Activated CD4-positive, alpha-beta T cell treated with anti-CD3 and anti-CD28 coated beads, Interleukin-2, amount 50 U/mL, for 16 hours (primary cell): Measurements from ENCODE around the gene ENO3.

ENCODE experiments used
- DNase-seq: peaks from one replicate; pipeline ENCODE4 v3.0.0-alpha.2; 2020

ENO3 gene

DNA sequence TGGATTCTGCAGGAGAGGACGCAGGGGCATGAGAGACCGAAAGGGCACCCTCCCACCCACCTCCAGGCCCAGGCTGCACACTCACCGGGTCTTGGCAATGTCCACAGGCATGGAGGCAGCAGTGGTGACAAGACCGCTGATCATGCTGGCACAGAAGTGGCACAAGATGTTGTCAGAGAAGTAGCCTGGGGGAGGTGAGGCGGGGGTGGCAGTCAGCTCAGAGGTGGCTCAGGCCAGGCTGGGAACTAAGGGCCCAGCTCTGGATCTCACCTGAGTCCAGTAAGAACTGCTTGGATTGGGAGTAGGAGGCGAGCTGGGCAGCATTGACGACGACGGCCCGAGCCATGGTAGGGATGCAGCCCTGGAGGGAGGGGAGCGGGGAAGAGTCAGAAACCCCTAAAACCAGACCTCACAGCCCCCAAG is 12.8 kb upstream of the ENO3 start:
- DNase-seq = no peak

DNA sequence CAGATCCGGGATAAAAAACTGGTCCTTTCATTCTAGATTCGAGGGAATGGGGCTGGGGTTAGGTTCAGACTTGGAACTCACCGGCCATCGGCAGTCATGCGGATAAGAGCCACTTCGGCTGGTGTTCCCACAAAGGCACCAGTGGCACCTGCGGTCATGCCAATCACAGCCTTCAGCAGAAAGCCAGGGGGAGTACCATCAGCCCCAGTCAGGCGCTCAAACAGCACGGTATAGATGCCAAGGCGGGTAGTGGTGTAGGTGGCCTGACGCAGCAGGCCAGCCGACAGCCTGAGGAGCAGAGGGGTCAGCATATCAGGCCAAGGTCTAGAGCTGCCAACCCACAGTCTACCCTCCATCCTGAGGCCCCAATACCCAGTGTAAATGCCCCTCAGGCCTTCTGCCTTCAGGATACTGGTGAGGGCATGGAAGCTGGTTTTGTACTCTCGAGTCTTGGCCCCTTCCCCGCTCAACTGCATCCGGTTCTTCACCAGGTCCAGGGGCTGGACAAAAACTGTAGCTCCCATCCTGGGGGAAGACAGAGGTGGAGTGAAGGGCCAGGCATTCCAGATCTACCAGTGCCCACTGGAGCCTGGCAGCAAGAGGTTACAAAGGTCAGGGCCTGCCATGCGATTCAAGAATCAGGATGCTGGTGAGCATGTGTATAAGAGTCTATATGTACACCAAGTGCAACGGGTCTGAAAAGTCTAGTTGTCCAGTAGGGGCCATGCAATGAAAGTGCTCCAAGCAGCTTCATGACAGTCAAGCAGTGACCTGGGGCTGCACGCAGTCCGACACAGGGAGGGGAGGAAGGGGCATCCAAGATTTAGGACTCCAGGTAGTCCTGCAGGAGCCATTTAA is 12.0 kb upstream of the ENO3 start:
- no peak for DNase-seq

DNA sequence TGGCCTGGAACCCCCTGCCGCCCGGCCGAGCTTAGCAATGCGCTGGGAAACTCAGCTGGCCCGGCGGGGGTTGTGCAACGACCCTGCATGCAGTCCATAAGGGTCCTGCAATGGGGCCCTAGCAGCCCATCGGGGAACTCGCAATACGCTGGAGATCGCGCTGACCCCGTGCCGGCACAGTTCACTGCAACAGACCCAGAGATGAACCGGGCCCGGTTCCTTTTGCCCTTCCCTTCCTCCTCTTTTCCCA is 11.4 kb upstream of the ENO3 start:
- no peak for DNase-seq

DNA sequence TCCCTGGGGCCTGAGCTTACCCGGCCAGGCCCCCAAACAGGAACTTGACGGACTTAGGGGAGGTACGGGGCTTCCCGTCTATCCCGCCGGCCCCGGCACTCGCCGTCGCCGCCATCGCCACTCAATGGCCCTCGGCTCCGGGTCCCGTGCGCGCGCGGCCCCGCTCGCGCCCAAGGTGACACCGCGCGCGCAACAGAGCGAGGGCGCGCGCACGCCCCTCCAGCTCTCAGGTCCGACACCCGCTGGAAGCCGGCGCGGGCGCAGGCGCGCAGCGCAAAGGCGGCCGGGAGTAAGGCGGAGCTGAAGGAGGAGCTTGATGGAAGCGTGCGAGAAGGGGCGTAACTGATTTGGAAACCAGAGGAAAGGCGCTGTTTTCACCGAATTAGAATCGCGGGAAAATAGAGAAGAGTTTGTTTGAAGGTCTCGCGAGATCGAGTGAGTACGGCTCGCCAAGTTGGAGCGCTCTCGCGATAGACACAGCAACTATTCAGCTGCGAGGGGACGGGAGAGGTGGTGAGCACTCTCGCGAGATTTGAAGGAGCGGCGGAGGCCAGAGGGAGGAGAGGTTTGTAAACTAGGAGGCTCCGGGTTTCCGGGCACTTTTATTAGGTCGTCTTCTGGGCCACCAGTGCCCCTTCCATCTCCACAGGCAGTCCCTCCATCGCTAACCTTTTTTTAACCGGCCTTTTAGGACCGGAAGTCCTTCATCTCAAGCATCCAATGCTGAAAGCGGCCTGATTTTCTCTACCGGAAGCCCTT is 10.9 kb upstream of the ENO3 start, which contains the start of the genes RNF167 and SLC25A11:
Gene RNF167 (plus strand): TSS at position 473 of the 759 bp plus-strand sequence. CDS start 642 bp downstream, outside the sequence.
Gene SLC25A11 (minus strand): TSS at position 251 of the 759 bp plus-strand sequence. CDS start 136 bp downstream, at position 115.
- DNase-seq = peak; percentile 99

DNA sequence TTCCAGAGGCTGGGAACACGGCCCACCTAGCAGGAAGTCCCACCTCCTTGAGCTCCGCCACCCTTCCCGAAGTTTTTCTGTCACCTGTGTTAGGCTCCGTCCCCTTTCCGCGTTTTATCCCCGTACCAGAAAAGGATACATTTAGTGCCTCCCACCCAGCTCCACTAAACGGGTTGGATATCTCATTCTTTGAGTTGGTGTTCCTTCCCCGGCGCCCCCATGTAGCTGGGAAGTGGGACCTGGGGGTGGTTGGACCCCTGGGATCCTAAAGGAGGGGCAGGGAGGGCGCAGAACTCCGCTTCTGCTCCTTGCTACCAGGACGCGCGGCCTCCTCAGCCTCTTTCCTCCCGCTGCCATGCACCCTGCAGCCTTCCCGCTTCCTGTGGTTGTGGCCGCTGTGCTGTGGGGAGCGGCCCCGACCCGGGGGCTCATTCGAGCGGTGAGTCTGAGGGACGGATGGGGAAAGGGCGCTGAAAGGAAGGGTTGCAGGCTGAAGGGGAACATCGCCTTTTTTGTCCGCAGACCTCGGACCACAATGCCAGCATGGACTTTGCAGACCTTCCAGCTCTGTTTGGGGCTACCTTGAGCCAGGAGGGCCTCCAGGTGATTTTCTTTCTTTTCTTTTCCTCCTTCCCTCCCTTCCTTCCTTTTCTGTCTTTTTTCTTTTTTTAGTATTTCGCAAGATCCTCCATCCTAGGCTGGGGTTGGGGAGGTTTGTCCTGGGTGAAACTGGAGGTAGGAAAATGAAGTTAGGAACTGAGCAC is 10.2 kb upstream of the ENO3 start:
- peak; percentile 62 for DNase-seq

DNA sequence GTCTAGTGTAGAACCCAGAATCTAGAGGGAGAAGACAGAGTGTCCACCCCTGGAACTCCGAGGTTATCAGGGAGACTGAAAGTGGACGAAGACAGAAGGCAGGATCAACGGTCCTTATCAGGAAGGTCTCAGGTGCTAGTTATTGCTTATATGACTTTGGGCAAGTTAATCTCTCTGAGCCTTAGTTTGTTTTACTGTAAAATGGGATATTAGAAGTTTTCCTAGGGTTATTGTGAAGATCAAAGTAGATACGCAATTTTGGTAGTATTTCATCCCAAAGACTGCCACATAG is 9.7 kb upstream of the ENO3 start:
- no peak for DNase-seq

DNA sequence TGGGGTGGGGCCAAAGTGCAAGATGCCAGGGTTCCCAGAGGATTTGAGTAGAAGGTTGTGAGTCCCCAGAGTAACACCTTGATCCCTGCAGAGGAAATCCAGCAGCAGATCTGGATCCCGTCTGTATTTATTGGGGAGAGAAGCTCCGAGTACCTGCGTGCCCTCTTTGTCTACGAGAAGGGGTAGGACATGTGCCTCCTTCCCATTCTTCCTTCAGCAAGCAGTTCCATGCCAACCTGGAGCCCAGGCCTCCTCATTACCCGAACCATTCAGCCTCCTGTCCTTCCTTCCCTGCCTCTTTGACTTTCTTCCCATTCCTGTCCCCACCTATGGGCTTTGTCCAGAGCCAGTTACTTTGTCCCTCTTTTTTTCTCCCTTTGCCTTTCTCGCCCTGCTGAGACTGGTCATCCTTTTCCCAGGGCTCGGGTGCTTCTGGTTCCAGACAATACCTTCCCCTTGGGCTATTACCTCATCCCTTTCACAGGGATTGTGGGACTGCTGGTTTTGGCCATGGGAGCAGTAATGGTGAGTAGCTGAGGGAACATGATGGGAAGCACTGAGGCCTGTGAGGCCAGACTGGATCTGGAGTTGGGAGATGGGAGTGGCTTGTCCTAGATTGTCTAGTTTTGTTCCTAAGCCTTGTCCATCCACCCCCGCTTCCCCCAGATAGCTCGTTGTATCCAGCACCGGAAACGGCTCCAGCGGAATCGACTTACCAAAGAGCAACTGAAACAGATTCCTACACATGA is 8.0 kb upstream of the ENO3 start:
- no peak for DNase-seq

DNA sequence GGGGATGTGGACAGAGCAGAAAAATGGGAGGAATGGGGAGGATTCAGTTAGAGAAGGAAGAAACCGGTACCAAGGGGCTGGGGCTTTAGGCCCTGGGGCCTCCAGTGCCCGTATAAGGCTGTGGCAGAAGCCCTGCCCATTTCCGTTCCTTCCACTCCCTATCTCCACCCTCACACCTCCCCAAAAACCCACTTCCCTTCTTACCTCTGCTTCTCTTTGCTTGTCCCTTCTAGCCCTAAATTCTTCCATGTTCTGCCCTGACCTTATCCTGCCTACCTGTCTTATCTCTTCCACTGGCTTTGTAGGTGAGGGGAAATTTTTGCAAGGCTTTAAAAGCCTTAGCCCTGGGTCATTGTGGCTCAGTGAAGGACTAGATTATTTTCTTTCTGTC is 6.8 kb upstream of the ENO3 start:
- DNase-seq = peak; percentile 85

DNA sequence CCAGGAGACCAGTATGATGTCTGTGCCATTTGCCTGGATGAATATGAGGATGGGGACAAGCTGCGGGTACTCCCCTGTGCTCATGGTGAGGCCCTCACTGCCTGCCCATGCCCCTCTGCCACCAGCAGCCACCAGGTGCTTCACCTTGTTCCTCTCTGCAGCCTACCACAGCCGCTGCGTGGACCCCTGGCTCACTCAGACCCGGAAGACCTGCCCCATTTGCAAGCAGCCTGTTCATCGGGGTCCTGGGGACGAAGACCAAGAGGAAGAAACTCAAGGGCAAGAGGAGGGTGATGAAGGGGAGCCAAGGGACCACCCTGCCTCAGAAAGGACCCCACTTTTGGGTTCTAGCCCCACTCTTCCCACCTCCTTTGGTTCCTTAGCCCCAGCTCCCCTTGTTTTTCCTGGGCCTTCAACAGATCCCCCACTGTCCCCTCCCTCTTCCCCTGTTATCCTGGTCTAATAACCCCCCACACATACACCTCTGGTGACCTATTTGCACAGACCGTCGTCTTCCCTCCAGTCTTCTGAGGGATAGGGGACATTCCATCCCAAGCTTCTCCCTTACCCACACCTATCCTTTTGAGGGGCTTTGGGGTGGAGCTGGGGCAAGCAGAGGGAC is 6.3 kb upstream of the ENO3 start:
- peak; percentile 43 for DNase-seq

DNA sequence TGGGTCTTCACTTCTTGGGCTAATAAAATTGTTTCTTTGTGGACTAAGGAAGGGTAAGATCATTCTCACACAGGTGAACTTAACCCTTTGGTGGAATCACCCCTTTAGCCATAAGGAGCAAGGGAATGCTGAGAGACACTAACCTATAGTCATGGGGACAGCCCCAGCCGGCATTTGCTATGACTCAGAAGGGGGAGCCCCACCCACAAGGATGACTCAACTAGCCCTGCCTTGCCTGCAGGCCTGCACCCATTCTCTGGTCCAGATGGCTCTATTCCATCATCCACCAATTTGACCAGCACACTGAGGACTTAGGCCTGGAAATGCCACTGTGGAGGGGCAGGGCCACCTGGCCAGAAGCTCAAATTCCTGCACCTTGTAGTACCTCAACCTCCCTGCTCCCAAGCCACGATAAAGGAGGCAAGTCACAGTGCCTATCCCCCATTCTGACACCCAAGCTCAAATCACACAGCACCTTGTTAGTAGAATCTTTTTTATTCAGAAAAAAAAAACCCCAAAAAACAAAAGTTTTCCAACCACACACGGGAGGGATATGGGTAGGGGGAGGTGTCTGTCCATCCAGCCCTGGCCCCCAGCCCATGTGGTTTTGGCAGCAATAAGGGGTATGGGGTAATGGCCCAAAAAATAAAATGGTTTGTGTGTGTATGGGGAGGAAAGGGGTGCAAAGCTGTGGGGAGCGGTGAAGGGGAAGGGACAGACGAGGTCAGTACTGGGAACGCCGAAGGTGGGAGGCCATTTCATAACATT is 5.6 kb upstream of the ENO3 start:
- peak; percentile 93 for DNase-seq

DNA sequence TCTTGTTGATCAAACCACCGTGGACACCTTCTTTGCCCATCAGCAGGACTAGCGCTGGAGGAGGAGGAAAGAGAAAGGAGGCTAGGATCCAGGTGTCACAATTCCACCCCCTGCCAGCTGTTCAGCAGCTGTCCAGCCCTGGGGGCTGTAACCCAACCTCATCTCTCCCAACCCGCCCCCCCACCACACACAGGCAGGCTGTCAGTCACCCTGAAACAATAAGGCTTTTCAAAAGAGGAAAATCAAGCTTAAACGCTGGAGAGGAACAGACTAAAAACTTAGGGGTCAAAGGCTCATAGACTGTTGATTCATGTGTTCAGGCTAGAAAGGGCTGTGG is 5.0 kb upstream of the ENO3 start:
- DNase-seq = no peak

DNA sequence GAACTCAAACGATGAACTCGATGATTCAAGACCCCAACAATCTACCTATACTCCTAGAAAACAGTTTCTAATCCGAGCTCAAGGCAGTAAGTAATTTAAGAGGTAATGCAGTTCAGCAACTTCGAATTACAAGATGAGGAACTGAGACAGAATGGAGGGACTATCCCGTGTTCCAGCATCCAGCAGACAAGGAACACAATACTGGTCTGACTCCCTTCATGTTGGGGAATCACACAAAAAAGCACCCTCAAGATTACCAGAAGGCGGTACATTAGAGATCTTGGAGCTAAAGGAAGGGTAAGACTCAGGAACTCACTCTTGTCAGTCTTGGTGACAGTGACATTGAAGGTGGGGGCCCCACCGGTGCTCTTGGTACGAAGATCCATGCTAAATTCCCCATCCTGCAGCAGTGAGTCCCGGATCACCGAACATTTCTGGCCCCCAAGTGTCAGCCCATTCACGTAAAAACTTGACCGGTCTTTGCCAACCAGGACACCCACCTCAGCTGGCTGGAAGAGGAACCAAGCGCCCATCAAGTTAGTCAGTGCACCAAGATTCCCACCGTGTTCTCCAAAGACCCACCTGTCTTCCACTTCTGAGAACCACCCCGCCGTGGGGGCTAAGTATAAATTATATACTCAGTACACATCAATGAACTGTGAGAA is 4.5 kb upstream of the ENO3 start:
- DNase-seq = peak; percentile 18

DNA sequence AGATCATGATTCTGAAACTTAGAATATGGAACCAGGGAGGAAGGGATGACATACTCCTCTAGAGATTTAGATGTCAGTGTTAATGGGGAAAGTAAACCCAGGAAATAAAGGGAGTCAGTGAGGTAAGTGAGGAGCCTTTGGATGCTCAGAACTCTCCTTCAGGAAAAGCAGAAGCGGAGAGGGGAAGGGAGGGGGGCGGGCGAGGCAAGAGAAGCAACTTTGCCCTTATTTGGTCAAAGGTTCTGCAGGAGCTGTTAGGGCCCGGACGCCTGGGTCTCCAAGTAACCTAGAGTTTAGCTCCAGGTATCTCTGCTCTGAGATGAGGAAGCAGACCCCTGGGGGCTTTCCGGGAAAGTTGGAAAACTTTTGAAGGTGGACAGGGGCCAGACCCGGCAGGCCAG is 3.9 kb upstream of the ENO3 start:
- no peak for DNase-seq

DNA sequence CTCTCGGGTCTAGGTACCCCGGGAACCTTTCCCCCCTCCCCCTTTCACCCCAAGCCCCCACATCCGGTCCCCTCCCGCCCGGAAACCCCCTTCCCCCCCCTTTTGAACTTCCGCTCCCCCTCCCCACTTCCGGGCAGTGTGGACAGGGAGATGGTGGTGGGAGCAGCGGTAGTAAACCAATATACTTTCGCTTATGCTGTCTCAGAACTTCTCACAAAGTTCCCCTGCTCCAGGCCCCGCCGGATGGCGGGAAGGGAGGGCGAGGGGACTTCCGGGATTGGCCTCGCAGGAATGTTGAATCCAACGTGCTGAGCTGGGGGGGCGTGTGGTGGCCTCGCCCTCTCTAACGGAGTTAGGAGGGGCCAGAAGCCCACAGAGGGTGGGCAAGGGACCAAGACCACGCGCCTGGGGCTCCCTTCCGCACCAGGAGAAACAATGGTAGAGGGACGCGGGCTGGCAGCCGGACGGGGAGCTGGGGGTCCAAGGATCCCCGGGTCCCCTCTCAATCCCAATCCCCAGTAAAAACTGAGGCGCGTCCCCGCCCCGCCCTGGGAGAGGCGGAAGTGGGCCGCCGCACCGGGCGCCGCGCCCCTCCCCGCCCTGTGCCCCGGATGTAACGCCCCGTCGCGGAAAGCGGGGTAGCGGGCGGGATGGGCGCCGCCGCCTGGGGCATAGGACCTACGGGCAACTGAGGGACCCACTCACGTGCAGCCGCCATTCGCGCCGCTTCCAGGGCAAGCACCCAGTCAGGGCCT is 3.3 kb upstream of the ENO3 start:
- peak; percentile 83 for DNase-seq

DNA sequence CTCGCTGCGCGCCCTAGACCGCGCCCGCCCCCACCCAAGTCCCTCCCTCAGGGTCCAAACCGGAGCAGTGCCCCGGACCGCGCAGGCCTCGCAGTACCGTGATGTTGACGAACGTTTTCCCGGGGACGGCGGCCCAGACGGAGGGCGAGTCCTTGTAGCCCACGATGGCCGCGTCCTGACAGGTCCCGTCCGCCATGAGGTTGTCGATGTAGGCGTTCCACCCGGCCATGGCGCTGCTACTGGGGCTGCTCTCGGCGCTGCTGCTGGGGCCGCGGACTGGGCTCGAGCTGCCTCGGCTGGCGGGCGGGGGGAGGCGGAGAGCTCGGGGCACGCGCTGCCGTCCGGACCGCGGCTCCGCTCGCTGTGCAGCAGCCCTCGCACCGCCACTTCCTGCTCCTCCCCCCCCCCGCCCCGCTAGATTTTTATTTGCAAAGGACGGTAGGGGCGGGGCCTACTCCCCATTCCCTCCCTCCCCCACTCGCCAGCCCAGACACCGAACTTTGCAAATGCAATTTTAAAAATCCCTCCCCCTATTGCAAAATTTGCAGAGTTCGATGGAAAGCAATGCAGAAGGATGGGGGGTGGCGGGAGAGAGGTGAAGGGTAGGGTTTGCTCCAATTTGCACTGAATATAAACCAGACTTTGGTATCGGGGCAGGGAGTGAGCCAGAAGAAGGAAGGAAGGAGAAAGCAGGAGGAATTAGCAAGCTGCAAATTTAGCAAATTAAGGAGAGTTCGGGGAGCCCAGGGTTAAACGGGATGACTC is 2.6 kb upstream of the ENO3 start, which contains the start of gene PFN1:
Gene PFN1 (minus strand): TSS at position 365 of the 765 bp plus-strand sequence. CDS start 136 bp downstream, at position 229.
- DNase-seq = peak; percentile 95

DNA sequence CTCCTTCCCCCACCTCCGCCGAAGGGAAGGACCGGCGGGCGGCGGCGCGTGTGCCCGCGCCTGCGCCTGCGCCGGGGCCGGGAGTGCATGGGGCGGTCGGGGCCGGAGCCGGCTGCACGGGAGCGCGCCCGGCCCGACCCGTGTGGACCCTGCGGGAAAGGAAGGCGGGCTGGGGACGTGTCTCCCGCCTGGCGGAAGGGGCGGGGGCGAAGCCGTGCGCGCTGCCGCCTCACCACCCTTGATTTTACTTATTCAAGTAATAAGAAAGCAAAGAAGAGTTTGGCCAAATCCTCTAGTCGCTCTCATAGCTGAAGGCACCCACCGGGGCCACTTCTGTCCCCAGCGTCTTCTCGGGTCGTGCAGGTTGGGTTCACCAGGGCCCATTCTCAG is 2.0 kb upstream of the ENO3 start:
- peak; percentile 85 for DNase-seq

DNA sequence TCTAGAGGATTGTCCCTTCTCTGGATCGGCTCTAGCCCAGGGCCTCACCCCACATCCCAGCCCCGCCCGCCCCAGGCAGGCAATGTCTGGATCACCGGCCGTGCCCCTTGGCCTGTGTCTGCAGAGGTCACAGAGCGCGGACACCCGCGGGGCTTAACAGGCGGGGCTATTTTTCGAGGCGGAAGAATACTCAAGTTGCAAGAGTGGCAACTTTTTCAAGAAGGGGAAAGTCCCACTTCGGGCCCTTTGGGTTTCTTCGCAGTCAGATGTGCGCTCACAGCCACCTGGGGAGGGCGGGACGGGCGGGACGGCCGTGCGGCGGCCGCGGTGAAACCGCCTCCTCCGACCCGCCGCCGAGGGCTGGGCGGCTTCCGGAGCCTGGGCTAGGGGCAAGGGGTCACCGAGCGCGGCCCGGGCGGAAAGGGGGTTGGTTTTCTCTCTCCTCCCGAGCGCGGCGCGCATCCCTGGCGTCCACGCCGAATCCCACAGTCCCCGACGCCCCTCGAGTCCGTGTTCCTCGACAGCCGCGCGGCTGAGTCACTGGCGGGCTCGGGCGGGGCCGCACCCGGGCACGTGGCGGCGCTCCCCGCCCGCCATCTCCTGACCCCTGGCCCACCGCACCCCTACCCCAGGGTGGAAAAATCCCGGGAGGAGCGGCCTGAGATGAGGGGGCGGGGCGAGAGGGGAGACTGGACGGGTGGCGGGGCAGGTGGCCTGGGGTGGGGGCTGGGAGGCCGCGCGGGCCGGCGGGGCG is 1.4 kb upstream of the ENO3 start:
- peak; percentile 89 for DNase-seq

DNA sequence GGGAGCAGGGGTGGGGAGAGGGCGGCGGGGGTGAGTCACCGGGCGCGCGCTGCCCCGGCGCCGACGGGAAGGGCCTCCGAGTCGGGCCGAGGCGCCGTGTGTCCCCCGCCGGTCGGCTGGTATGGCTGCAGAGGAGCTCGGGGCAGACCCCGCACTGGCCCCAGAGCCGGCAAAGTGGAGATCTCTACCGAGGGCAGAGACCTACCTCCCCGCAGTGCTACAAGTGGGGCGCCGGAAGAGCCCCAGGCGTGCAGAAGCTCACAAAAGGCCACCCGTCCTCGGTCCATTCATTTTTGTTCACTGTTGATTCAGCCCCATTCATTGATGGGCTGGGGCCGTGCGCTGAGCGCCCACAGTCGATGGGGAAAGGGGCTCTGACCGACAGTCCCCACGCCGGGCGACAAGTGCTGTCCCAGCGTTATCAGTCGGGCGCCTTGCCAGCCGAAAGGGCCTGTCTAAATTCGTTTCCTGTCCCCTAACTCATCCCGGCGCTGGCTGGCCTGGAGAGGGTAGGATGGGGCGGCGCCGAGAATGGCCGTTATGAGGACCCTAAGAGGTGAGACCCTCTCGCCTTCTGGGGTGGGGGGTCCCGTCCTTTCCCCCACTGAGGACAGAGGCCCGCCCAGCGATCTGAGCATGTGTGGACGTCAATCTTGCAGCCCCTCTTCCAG is 709 bp upstream of the ENO3 start:
- DNase-seq = peak; percentile 44
